OCI-LY7 (cell line): ENCODE measurements around the gene ARHGEF16. TPM values are rescaled to one million over a fixed set of nuclear protein-coding genes. Genes with fewer than 3 reads are reported as not detected.

Experiments
- BruUV-seq: library from RNA; stranded (reverse); fragments of 400-500 nt; replicated peaks from 2 replicates; lab custom pipeline; 2021; lab: Mats Ljungman, UMichigan
- CTCF ChIA-PET: fragments of 300-600 bp; sonication (Branson Sonifier 250); formaldehyde crosslinking; loops from one replicate; lab custom pipeline; 2022; ENCODE audit warnings: antibody characterized with exemption; ENCODE audit not compliant: unreplicated experiment; lab: Charles Lee
- POLR2A ChIA-PET: fragments of 300-600 bp; sonication (Branson Sonifier 250); formaldehyde crosslinking; loops from one replicate; lab custom pipeline; 2022; ENCODE audit warnings: antibody characterized with exemption; lab: Charles Lee
- DNase-seq: peaks from one replicate; pipeline ENCODE4 v3.0.0-alpha.2; 2015; ENCODE audit warnings: low spot score
- H2AFZ ChIP-seq: fragments of 200-600 bp; sonication (generic), shearing (Covaris generic); 2 replicates; pipeline ENCODE4 v1.6.1; 2014; ENCODE audit warnings: mild to moderate bottlenecking, antibody characterized with exemption, low read length, moderate library complexity
- H3K27ac ChIP-seq: fragments of 200-600 bp; sonication (generic); 2 replicates; pipeline ENCODE4 v1.5.1; 2014; ENCODE audit warnings: mixed run types, low read depth, mild to moderate bottlenecking, moderate library complexity, low read length, inconsistent platforms; ENCODE audit not compliant: poor library complexity, severe bottlenecking
- H3K36me3 ChIP-seq: fragments of 200-600 bp; sonication (generic); 2 replicates; pipeline ENCODE4 v1.6.1; 2014; ENCODE audit warnings: mild to moderate bottlenecking, antibody characterized with exemption, low read length, moderate library complexity, mixed read lengths; ENCODE audit not compliant: insufficient read depth
- H3K4me1 ChIP-seq: fragments of 200-600 bp; sonication (generic); 2 replicates; pipeline ENCODE4 v1.5.1; 2014; ENCODE audit warnings: mild to moderate bottlenecking, low read length; ENCODE audit not compliant: insufficient read depth, poor library complexity, severe bottlenecking
- H3K4me2 ChIP-seq: fragments of 200-600 bp; sonication (generic); 2 replicates; pipeline ENCODE4 v1.6.1; 2014; ENCODE audit warnings: mild to moderate bottlenecking, low read length
- H3K4me3 ChIP-seq: fragments of 200-600 bp; sonication (generic); 2 replicates; pipeline ENCODE4 v1.5.1; 2014; ENCODE audit warnings: mild to moderate bottlenecking, low read depth, low read length; ENCODE audit not compliant: poor library complexity, severe bottlenecking
- H3K79me2 ChIP-seq: fragments of 200-600 bp; sonication (generic); 2 replicates; pipeline ENCODE4 v1.6.1; 2016; ENCODE audit warnings: low read depth, mild to moderate bottlenecking, low read length, moderate library complexity, mixed read lengths; ENCODE audit not compliant: insufficient read depth
- H3K9me2 ChIP-seq: fragments of 200-600 bp; sonication (generic); 2 replicates; pipeline ENCODE4 v1.6.1; 2016; ENCODE audit warnings: mild to moderate bottlenecking, low read length, mixed read lengths; ENCODE audit not compliant: insufficient read depth
- H3K9me3 ChIP-seq: fragments of 200-600 bp; sonication (generic); 2 replicates; pipeline ENCODE4 v1.6.1; 2014; ENCODE audit warnings: mild to moderate bottlenecking, mixed run types, low read length, mixed read lengths
- H4K20me1 ChIP-seq: fragments of 200-600 bp; sonication (generic); 2 replicates; pipeline ENCODE4 v1.6.1; 2014; ENCODE audit warnings: mild to moderate bottlenecking, antibody characterized with exemption, low read length, moderate library complexity, mixed read lengths; ENCODE audit not compliant: insufficient read depth
- EZH2phosphoT487 ChIP-seq: fragments of 200-600 bp; sonication (generic); IDR thresholded peaks from 2 replicates; pipeline ENCODE4 v1.6.1; 2018; ENCODE audit warnings: low read depth, borderline replicate concordance, mild to moderate bottlenecking, mixed run types, antibody characterized with exemption, low read length, moderate library complexity, mixed read lengths
- intact Hi-C: fragments of 100-400 bp; cut with micrococcal nuclease; formaldehyde crosslinking; loops from one replicate; pipeline ENCODE4 v1.10.0; 2022; ENCODE audit not compliant: unreplicated experiment
- total RNA-seq, 2 experiments: library from RNA; depleted of rRNA in 1 of 2; stranded (reverse); fragments of >200 nt in 1 of 2; shearing (Covaris generic) in 1 of 2; gene quantifications; 2 replicates each; pipeline ENCODE4 v1.2.3, GENCODE V29; 2014 to 2022
- TF ChIP-seq, protein P1 (sequence below): fragments of 200-600 bp; sonication (generic); conservative IDR thresholded peaks from 2 replicates; pipeline ENCODE4 v1.5.1; 2014; ENCODE audit warnings: mild to moderate bottlenecking, antibody characterized with exemption, low read length, moderate library complexity, mixed read lengths

Gene ARHGEF16
- total RNA-seq, 2 experiments from 2014 or later, result not detected

DNA sequence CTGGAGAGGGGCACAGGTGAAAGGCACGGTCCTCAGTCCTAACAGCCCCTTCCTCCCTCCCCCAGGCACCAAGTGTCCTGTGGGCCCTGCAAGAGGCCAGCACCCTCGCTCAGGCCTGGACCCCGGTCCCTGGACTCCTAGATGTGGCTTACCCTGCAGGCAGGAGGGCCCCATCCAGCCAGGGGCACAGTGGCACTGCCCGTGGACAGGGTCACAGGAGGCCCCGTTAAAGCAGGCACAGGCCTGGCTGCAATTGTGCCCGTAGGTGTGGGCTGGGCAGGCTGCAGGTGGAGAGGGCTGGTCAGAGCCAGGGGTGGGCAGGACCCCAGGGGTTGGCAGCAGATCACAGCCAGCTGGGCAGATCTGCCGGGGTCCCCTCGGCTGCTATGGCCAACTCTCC is 44.5 kb downstream of the ARHGEF16 start:
- intact Hi-C loops, result loop anchor here (10.0 kb wide), 1 partner anchor 66 kb away; no protein-coding TSS in a partner anchor
- H3K4me3 ChIP-seq, result no peak overlapping the region
- ChIA-PET POLR2A (no interaction called here), CTCF (no interaction called here)
- H3K36me3 ChIP-seq, result no peaks in the 10 kb centered on the region
- H3K79me2 ChIP-seq, result no peaks in the 10 kb centered on the region
- no TSS peak for BruUV-seq
- H3K27ac ChIP-seq, result no peak overlapping the region
- DNase-seq, result no peak
- no peak overlapping the region for H2AFZ ChIP-seq
- TF ChIP-seq, protein P1, sequence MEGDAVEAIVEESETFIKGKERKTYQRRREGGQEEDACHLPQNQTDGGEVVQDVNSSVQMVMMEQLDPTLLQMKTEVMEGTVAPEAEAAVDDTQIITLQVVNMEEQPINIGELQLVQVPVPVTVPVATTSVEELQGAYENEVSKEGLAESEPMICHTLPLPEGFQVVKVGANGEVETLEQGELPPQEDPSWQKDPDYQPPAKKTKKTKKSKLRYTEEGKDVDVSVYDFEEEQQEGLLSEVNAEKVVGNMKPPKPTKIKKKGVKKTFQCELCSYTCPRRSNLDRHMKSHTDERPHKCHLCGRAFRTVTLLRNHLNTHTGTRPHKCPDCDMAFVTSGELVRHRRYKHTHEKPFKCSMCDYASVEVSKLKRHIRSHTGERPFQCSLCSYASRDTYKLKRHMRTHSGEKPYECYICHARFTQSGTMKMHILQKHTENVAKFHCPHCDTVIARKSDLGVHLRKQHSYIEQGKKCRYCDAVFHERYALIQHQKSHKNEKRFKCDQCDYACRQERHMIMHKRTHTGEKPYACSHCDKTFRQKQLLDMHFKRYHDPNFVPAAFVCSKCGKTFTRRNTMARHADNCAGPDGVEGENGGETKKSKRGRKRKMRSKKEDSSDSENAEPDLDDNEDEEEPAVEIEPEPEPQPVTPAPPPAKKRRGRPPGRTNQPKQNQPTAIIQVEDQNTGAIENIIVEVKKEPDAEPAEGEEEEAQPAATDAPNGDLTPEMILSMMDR, result no peak
- TF ChIP-seq EZH2phosphoT487, result no peak
- no peaks in the 10 kb centered on the region for H4K20me1 ChIP-seq
- no peaks in the 10 kb centered on the region for H3K4me1 ChIP-seq
- H3K9me2 ChIP-seq, result no peaks in the 10 kb centered on the region
- no peak overlapping the region for H3K4me2 ChIP-seq
- no peaks in the 10 kb centered on the region for H3K9me3 ChIP-seq

DNA sequence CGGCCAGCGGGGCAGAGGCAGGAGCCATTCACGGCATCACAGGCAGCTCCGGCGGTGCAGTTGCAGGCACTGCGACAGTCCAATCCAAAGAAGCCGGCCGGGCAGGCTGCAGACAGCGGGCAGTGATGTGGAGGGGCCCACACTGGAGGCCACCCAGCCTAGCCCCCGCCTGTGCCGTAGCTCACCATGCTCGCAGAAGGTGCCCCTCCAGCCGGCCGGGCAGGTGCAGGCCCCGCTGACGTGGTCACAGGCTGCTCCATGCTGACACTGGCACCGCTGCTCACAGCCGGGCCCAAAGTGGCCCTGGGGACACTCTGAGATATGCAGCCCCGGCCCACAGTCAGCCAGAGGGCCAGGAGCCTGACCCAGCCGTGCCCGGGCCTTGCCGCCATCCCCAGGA is 45.1 kb downstream of the ARHGEF16 start:
- TF ChIP-seq EZH2phosphoT487, result no peak
- TF ChIP-seq, protein P1, result no peak
- CTCF ChIA-PET, result no interaction called here

DNA sequence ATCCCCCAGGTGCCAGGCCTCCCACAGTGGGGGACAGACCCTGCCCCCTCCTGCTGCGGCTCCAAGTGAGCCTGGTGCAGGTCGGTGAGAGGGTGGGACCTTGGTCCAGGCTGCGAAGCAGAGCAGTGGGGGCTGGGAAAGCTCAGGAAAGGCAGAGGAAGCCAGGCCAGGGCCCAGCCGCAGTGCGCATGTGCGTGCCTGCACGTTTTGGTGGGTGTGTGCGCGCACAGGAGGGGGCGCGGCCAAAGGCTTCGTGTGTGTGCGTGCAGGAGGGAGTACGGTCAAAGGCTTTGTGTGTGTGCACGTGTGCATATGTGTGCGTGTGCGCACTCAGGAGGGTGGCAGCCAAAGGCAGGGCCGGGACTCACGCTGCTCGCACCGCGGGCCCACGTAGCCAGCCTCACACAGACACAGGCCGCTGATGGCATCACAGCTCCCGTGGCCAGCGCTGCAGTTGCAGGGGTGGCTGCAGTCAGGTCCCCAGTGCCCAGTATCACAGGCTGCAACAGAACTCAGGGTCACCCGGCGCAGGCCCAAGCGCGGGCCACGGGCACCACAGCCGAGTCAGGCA is 45.9 kb downstream of the ARHGEF16 start:
- ChIA-PET POLR2A (no interaction called here), CTCF (no interaction called here)
- TF ChIP-seq, protein P1, result no peak
- TF ChIP-seq EZH2phosphoT487, result no peak
- H3K9me2 ChIP-seq, result no peaks in the 10 kb centered on the region
- no peaks in the 10 kb centered on the region for H3K79me2 ChIP-seq
- H3K4me1 ChIP-seq, result no peaks in the 10 kb centered on the region
- H3K27ac ChIP-seq, result no peak overlapping the region
- intact Hi-C loops, result no loop called here
- H3K4me2 ChIP-seq, result no peak overlapping the region
- DNase-seq, result no peak
- H2AFZ ChIP-seq, result no peak overlapping the region
- no peaks in the 10 kb centered on the region for H3K36me3 ChIP-seq
- H4K20me1 ChIP-seq, result no peaks in the 10 kb centered on the region
- no peaks in the 10 kb centered on the region for H3K9me3 ChIP-seq
- BruUV-seq, result no TSS peak
- H3K4me3 ChIP-seq, result no peak overlapping the region

More for the DNA sequence above, 45.1 kb downstream of the ARHGEF16 start:
- H3K4me1 ChIP-seq, result no peaks in the 10 kb centered on the region
- H3K27ac ChIP-seq, result no peak overlapping the region
- H3K4me3 ChIP-seq, result no peak overlapping the region
- BruUV-seq, result no TSS peak
- H2AFZ ChIP-seq, result no peak overlapping the region
- no peaks in the 10 kb centered on the region for H3K9me3 ChIP-seq
- no peak for DNase-seq
- intact Hi-C loops, result loop anchor here (10.0 kb wide), 1 partner anchor 65 kb away; no protein-coding TSS in a partner anchor
- POLR2A ChIA-PET, result no interaction called here
- H3K79me2 ChIP-seq, result no peaks in the 10 kb centered on the region
- no peaks in the 10 kb centered on the region for H3K36me3 ChIP-seq
- H3K9me2 ChIP-seq, result no peaks in the 10 kb centered on the region
- no peaks in the 10 kb centered on the region for H4K20me1 ChIP-seq
- H3K4me2 ChIP-seq, result no peak overlapping the region
